Stimulated activated CD8-positive, alpha-beta memory T cell treated with anti-CD3 and anti-CD28 coated beads, Interleukin-15, amount 100 ng/mL, for 48 hours (primary cell): Measurements from ENCODE around the gene TGFBR1.
"Not testable (repeated sequence)": the region's sequence is repeated elsewhere in the genome, so short reads cannot be mapped to it uniquely, and the experiment has no call there.

ENCODE experiments used
- DNase-seq, 2 donors: peaks; one replicate each; pipeline ENCODE4 v3.0.0-alpha.2; 2020; ENCODE audit warnings: low read depth in 2 of 2

Gene TGFBR1

GRCh38 chr9:99076030-99076429 is 28.9 kb upstream of the TGFBR1 start:
- no peak for DNase-seq

GRCh38 chr9:99076483-99077171 is 28.3 kb upstream of the TGFBR1 start:
- no peak for DNase-seq

- no peak for DNase-seq
Observed at GRCh38 chr9:99078717-99079116, 26.2 kb upstream of the TGFBR1 start.

- no peak for DNase-seq
Observed at GRCh38 chr9:99079542-99079941, 25.4 kb upstream of the TGFBR1 start.

GRCh38 chr9:99083051-99083450 is 21.9 kb upstream of the TGFBR1 start:
- DNase-seq: no peak

GRCh38 chr9:99085949-99086948 is 18.7 kb upstream of the TGFBR1 start:
- DNase-seq: no peak

GRCh38 chr9:99087462-99087861 is 17.5 kb upstream of the TGFBR1 start:
- no peak for DNase-seq

GRCh38 chr9:99090336-99091130 is 14.4 kb upstream of the TGFBR1 start:
- DNase-seq: no peak

- peak; percentile 22 to 51 for DNase-seq
Observed at GRCh38 chr9:99092643-99093491, 12.0 kb upstream of the TGFBR1 start.

GRCh38 chr9:99093492-99093791 is 11.5 kb upstream of the TGFBR1 start:
- DNase-seq: peak; percentile 25 to 58

- DNase-seq: no peak
Observed at GRCh38 chr9:99095565-99095964, 9.3 kb upstream of the TGFBR1 start.

GRCh38 chr9:99096409-99096808 is 8.5 kb upstream of the TGFBR1 start:
- DNase-seq: no peak

GRCh38 chr9:99099806-99100585 is 4.9 kb upstream of the TGFBR1 start:
- not testable (repeated sequence) for DNase-seq

- no peak for DNase-seq
Observed at GRCh38 chr9:99101271-99101670, 3.6 kb upstream of the TGFBR1 start.

- DNase-seq: no peak
Observed at GRCh38 chr9:99101812-99102211, 3.1 kb upstream of the TGFBR1 start.

- no peak for DNase-seq
Observed at GRCh38 chr9:99103054-99103895, 1.6 kb upstream of the TGFBR1 start.

- DNase-seq: no peak
Observed at GRCh38 chr9:99103901-99104458, 933 bp upstream of the TGFBR1 start.

- peak; percentile 29 to 40 for DNase-seq
Observed at GRCh38 chr9:99105152-99106043, 485 bp downstream of the TGFBR1 start.
